Tibial artery (tissue), 4 donors: ENCODE measurements around the gene PDLIM4.

Experiments
- DNase-seq, 2 donors: peaks; one replicate each; pipeline ENCODE4 v3.0.0-alpha.2; 2019
- H3K27ac ChIP-seq, 2 donors: fragments of 200-600 bp; sonication (generic) in 1 of 2; 1 replicate in 1 of 2; 2 replicates in 1 of 2; pipeline ENCODE4 v1.5.1; 2018 to 2019; ENCODE audit warnings: mild to moderate bottlenecking in 1 of 2
- H3K27me3 ChIP-seq, 2 donors: fragments of 200-600 bp; sonication (generic) in 1 of 2; one replicate each; pipeline versions ENCODE4 v1.5.1 to v1.6.0; 2016 to 2019
- H3K36me3 ChIP-seq, 3 donors: fragments of 200-600 bp; sonication (generic) in 2 of 3; one replicate each; pipeline ENCODE4 v1.5.1; 2016 to 2019; ENCODE audit warnings: mild to moderate bottlenecking in 2 of 3
- H3K4me1 ChIP-seq, 4 donors: fragments of 200-600 bp; sonication (generic) in 2 of 4; 1 replicate in 3 of 4; 2 replicates in 1 of 4; pipeline ENCODE4 v1.5.1; 2016 to 2019
- H3K4me3 ChIP-seq, 2 donors: fragments of 200-600 bp; sonication (generic) in 1 of 2; 1 replicate in 1 of 2; 2 replicates in 1 of 2; pipeline ENCODE4 v1.5.1; 2018 to 2019; ENCODE audit warnings: mild to moderate bottlenecking in 2 of 2
- H3K9me3 ChIP-seq, 3 donors: fragments of 200-600 bp; sonication (generic) in 1 of 3; one replicate each; pipeline ENCODE4 v1.5.1; 2016 to 2019
- intact Hi-C: fragments of 100-400 bp; cut with DNase I; formaldehyde crosslinking; loops from one replicate; pipeline ENCODE4 v1.15.0; 2023; ENCODE audit warnings: low total_unique reads
- TF ChIP-seq, protein P1 (sequence below), 2 experiments: fragments of 200-600 bp in 1 of 2; fragments of 450-650 bp in 1 of 2; IDR thresholded peaks; one replicate each; pipeline ENCODE4 v1.5.1; 2017 to 2019; ENCODE audit warnings: antibody characterized with exemption in 2 of 2, mild to moderate bottlenecking in 1 of 2, moderate library complexity in 1 of 2

PDLIM4 gene

DNA sequence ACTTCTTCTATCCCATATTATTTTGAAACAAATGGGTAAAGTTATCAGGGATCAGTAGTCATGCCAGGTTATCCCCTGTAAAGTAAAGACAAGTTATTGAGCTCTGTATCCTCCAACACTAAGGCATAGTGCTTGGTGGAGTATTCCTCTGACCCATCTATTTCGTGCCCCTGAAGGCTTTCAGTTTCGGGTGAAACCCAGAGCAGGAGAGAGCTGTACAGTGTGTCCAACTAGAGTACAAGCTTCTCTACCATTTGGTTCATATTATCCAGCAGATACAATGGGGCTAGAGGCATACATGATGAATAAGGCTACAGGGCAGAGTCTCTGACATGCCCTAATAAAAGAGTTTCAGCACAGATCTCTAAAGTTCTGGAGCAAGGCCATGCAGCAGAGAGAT is 33.5 kb downstream of the PDLIM4 start:
- H3K4me1 ChIP-seq, result peaks cover 0 to 43% (median 31%) of the 10 kb centered on the region in 4 donors
- intact Hi-C loops, result no loop called here
- TF ChIP-seq, protein P1, sequence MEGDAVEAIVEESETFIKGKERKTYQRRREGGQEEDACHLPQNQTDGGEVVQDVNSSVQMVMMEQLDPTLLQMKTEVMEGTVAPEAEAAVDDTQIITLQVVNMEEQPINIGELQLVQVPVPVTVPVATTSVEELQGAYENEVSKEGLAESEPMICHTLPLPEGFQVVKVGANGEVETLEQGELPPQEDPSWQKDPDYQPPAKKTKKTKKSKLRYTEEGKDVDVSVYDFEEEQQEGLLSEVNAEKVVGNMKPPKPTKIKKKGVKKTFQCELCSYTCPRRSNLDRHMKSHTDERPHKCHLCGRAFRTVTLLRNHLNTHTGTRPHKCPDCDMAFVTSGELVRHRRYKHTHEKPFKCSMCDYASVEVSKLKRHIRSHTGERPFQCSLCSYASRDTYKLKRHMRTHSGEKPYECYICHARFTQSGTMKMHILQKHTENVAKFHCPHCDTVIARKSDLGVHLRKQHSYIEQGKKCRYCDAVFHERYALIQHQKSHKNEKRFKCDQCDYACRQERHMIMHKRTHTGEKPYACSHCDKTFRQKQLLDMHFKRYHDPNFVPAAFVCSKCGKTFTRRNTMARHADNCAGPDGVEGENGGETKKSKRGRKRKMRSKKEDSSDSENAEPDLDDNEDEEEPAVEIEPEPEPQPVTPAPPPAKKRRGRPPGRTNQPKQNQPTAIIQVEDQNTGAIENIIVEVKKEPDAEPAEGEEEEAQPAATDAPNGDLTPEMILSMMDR (IDR thresholded peaks at IDR 0.05), result no peak
- no peak overlapping the region for H3K27ac ChIP-seq
- no peaks in the 10 kb centered on the region for H3K27me3 ChIP-seq
- no peaks in the 10 kb centered on the region for H3K9me3 ChIP-seq
- H3K4me3 ChIP-seq, result no peak overlapping the region
- no peak for DNase-seq
- no peaks in the 10 kb centered on the region for H3K36me3 ChIP-seq

DNA sequence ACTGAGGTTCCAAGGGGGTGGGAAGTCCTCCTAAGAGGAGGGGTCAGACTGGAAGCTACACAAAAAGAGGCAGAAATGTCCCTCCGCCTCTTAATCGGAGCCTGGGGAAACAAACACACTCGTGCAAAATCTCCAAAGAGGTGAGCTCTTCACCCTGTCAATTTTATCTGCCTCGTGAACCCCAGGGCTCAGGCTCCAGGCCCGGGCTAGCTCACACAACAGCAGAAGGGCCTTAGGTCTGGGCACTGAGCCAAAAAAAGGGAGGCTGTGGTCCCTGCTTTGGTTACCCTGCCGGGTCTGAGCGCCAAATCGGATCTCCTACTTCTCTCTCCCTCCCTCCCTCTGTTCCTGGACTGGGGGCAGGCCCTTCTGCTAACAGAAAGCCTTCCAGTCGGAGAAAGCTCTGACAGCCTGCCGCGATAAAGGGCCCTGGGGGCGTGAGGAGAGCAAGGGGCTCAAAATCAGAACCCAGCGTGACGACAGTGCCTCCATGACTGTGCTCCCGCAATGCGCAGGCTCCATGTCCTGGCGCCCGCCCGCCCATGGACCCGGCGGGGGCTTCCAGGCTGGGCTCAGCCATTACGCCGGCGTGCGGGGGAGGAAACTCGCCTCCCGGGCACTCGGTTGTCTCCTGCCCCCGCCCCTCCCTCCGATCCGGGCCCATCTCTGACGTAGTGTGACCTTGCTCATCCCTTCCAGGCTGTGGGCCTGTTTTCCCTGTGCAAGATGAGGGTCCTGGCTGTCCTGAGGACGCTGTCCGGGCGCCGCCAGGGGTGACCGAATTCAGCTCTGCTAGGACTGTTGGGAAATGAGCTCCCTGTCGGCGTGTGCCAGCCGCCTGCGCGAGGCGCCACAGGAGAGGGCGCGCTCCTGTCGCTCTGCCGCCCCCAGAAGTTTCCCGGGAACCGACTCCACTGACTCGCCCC is 35.8 kb downstream of the PDLIM4 start:
- TF ChIP-seq, protein P1 (IDR thresholded peaks at IDR 0.05), result peak in 1 of 2 experiments; percentile 14
- H3K27me3 ChIP-seq, result no peaks in the 10 kb centered on the region
- DNase-seq, result peak; percentile 81 to 92
- H3K4me3 ChIP-seq, result peak overlapping the region; percentile 60 to 65
- no peaks in the 10 kb centered on the region for H3K36me3 ChIP-seq
- H3K27ac ChIP-seq, result peak overlapping the region; percentile 94 to 96
- H3K4me1 ChIP-seq, result peaks cover 0 to 33% (median 23%) of the 10 kb centered on the region in 4 donors
- H3K9me3 ChIP-seq, result no peaks in the 10 kb centered on the region
- intact Hi-C loops, result no loop called here

DNA sequence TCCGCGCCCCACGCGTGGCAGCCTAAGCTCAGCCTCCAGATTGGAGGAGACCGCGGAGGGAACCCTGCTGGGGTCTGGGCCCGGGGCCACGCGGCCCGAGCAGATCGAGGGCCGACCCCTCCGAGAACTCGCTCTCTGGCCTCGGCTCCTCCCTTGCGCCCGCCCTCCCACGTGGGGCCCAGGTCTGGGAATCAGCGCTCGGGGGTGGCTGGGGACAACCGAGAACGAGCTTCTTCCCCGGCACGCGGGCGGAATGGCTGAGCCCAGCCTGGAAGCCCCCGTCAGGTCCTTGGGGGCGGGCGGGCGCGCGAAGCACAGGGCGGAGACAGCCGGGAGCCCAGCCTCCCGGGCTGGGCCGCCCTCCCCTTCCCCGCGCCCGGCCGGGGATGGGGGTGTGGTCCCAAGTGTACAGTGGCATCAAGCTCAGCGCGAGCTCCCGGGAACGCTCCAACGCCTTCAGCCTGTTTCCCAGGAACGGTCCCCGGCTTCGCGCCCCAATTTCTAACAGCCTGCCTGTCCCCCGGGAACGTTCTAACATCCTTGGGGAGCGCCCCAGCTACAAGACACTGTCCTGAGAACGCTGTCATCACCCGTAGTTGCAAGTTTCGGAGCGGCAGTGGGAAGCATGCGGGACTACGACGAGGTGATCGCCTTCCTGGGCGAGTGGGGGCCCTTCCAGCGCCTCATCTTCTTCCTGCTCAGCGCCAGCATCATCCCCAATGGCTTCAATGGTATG is 36.7 kb downstream of the PDLIM4 start, which contains the start of gene SLC22A4:
SLC22A4 (plus strand) TSS at position 403 of the 736 bp plus-strand sequence; CDS start at position 626, 223 bp downstream.
- TF ChIP-seq, protein P1 (IDR thresholded peaks at IDR 0.05), result no peak
- Histone ChIP-seq H3K4me1 (peaks cover 0 to 25% (median 17%) of the 10 kb centered on the region in 4 donors), H3K27me3 (no peaks in the 10 kb centered on the region), H3K27ac (peak within 1 kb of the TSS; percentile 94 to 96), H3K9me3 (no peaks in the 10 kb centered on the region), H3K4me3 (peak within 1 kb of the TSS; percentile 60 to 65), H3K36me3 (no peaks in the 10 kb centered on the region)
- intact Hi-C loops, result no loop called here
- DNase-seq, result peak; percentile 91 to 96

DNA sequence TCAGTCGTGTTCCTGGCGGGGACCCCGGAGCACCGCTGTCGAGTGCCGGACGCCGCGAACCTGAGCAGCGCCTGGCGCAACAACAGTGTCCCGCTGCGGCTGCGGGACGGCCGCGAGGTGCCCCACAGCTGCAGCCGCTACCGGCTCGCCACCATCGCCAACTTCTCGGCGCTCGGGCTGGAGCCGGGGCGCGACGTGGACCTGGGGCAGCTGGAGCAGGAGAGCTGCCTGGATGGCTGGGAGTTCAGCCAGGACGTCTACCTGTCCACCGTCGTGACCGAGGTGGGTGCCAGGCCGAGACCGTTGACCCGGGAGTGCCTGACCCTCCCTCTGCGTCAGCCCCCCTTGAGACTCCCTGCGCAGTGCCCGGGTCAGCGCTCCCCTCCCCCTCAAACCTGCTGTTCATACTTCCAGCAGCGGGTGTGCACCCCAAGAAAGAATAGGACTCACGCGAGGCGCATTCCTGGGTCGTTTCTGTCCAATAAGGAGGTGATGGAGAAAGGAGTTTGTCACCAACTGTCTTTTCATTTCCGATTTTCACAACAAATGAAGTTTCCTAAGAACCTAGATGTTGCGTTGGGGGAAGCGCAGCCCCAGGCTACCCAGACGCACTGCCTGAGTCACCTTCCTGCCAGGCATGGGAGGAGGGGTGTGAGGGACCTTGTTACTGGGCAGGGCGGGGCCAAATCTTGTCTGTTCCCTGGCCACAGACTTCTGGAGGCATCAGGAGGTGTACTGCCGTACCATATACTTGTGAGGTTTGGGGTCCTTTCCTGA is 37.4 kb downstream of the PDLIM4 start:
- Histone ChIP-seq H3K4me3 (peak overlapping the region; percentile 60 to 65), H3K36me3 (no peaks in the 10 kb centered on the region), H3K4me1 (peaks cover 0 to 22% (median 17%) of the 10 kb centered on the region in 4 donors), H3K27ac (peak overlapping the region; percentile 94 to 96), H3K9me3 (no peaks in the 10 kb centered on the region), H3K27me3 (no peaks in the 10 kb centered on the region)
- DNase-seq, result peak; percentile 76 to 83
- intact Hi-C loops, result no loop called here
- TF ChIP-seq, protein P1 (IDR thresholded peaks at IDR 0.05), result no peak
